ENCODE results near the gene LAP3.
"Not testable (repeated sequence)": the region's sequence is repeated elsewhere in the genome, so short reads cannot be mapped to it uniquely, and the experiment has no call there.

The LAP3 gene

DNA sequence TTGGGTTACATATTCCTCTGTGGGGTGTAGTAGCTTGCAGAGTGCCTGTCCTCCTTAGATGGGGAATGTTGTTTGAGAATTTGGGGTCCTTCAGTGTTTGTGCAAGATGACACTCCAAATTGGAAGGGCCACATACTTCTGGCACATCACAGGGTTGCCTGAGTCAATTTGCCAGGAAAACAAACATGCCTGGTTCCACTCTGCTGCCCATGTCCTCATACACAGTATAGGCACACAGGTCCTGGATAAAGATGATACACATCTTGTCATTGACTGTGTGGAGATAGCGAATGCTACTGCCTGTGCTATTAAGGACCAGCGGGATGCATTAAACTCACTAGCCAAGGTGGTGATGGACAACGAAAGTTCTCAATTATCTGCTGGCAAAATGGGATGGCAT lies 11.2 kb upstream of the LAP3 start:
- no peak for DNase-seq

- DNase-seq: no peak
These were observed 9.7 kb upstream of the LAP3 start for GRCh38 chr4:17567271-17567670.

GRCh38 chr4:17574206-17574605 lies 2.8 kb upstream of the LAP3 start:
- DNase-seq: no peak

DNA sequence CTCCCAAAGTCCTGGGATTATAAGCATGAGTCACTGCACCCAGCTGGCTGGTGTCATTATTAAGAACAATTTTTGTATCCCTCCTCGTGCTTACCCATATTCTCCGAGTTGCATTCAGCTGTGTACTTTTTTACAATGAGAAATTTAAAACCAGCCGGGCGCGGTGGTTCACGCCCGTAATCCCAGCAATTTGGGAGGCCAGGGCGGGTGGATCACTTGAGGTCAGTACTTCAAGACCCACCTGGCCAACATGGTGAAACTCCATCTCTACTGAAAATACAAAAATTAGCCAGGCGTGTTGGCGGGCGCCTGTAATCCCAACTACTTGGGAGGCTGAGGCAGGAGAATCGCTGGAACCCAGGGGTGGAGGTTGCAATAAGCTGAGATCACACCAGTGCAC lies 1.8 kb upstream of the LAP3 start:
- DNase-seq: not testable (repeated sequence)

DNA sequence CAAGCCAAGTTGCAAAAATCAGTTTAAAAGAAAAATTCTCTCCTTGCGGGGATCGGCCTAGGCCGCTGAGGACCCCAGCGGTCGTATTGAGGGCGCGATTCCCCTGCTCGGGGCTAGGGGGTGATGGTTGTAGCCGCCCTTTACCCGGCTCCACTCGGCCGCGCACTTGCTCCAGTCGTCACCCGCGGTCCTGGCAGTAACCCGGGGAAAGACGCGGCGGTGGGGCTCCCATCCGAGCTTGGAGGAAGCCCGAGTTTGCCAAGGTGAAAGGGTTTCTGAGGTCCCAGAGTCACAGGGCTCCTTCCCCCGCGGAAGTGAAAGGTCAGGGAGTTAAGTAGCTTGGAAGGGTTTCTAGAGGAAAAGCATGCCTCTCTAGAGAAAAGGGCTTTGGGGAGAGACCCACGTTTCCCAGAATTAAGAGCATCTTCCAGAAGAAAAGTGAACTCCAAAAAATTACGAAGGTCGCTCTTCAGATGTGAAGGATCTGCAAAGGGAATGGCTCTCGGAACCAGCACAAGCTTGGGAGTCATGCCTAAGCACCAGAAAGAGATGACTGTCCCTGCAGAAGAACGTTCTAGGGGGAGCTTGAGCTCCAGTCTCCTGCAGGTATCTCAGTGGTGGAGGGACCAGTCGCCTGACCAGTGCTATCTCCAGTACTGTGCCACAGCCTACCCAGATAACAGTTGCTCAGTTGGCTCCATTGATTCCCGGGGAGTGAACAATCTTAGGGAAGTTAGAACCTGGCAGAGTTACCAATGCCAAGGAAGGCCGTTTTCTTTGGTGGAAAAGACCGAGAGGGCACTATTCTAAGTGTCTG lies 875 bp downstream of the LAP3 start:
- DNase-seq: no peak

DNA sequence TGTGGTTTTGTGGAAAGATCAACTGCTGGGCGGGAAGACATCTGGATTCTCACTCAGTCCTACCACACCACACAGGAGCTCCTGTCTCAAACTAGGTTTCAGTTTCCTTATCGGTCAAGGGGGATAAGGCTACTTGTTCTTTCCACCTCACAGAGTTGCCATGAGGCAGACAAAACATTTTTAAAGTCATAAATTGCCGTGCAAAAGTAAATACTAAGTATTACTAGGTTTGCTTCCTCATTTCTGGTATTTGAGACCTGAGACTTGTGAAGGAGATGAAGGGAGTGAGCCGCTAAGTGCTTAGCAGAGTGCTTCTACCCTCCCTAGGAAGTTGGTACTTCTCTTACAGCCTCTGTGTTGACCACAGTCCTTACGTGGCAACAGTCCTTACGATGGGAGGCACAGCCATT lies 1.5 kb downstream of the LAP3 start:
- no peak for DNase-seq

GRCh38 chr4:17580969-17581368 lies 4.0 kb downstream of the LAP3 start:
- DNase-seq: no peak

- no peak for DNase-seq
These were observed 6.3 kb downstream of the LAP3 start for GRCh38 chr4:17583276-17583675.

GRCh38 chr4:17583941-17584340 lies 6.9 kb downstream of the LAP3 start:
- no peak for DNase-seq

GRCh38 chr4:17584521-17585213 lies 7.7 kb downstream of the LAP3 start:
- DNase-seq: no peak

DNA sequence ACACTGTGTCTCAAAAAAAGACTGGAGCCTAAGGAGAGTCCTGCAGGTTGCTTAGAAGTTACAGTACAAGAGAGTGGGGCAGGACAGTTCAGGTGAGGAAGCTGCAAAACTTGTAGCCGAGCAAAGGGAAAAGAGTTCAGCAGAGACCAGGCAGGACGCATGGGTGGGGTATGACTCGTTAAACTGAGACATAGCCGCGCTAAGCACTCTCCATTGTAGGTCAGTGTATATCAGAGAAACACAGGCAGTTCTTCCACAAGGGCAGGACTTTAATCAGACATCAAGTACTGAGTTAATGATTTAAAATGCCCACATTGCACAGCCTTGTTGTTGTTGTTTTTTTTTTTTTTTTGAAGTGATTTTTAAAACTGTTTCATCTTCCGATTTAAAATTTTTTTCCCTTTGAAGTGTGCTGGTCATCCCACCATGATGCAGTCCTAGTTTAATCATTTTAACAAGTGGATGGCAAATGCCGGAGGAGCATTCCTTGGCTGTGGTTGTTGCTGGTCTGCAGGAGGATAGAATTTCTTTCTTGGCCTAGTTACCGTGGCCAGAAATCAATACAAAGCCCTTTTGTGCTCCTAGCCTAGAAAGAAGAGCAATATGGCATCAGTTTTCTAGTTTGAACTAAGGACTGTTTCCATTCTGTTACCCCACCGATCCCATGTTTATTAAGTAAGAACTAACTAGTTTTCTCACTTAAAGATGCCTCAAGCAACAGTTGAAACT lies 10.3 kb downstream of the LAP3 start:
- no peak for DNase-seq

DNA sequence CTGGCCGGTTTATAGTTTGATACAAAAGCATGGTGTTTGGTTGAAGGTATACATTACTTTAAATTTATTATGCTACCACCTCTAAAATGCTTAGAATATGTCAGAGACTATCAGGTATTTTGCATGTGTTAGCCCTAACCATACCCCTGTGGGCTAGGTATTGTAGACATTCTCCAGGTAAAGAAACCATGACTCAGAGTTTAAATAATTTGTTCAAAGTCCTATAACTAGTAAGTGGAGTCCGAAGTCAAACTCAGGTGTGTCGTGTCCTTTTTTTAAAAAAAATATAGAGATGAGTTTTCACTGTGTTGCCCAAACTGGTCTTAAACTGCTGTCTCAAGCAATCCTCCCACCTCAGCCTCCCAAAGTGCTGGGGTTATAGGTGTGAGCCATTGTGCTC lies 12.4 kb downstream of the LAP3 start:
- no peak for DNase-seq

DNA sequence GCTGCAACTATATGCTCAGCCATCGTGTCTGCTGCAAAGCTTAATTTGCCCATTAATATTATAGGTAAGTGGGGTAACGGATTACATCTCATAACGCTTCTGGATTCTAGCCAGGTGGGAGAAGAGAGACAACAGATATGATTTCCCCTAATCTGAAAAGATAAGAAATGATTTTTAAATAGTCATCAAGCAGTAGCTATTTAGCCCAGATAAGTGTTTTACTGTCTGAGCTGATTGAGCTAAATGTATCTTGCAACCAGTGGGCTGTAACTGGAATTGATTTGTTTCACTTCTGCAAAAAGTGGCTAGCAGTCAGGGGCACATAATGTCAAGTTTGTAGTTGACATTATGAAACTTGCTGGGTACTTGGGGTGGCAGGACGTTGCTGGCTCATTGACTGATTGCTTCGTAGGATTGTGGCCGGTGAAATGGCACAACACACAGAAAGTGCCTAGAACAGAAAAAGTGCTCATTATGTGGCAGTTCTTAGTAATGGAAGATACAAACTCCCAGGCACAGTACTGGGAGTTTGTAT lies 18.5 kb downstream of the LAP3 start:
- DNase-seq: no peak

DNA sequence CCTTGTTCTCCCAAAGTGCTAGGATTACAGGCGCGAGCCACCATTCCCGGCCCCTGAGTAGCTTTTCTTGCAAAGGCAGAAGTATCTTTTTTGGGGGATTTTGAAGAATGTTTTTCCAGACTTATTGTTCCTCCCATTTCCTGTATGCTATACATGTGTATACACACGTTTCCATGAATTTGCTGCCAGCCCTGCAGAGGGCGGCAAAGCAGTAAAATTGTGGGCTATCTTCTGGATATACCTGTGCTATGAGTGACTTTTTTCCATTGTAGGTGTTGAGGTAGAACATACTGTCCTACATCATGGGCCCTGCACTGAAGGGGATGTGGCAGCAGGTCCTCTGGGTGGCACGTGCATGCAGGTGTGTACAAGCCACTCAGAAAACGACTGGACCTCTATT lies 20.5 kb downstream of the LAP3 start:
- no peak for DNase-seq

GRCh38 chr4:17599826-17600225 lies 22.8 kb downstream of the LAP3 start:
- no peak for DNase-seq

GRCh38 chr4:17605236-17605635 lies 28.2 kb downstream of the LAP3 start:
- no peak for DNase-seq

DNA sequence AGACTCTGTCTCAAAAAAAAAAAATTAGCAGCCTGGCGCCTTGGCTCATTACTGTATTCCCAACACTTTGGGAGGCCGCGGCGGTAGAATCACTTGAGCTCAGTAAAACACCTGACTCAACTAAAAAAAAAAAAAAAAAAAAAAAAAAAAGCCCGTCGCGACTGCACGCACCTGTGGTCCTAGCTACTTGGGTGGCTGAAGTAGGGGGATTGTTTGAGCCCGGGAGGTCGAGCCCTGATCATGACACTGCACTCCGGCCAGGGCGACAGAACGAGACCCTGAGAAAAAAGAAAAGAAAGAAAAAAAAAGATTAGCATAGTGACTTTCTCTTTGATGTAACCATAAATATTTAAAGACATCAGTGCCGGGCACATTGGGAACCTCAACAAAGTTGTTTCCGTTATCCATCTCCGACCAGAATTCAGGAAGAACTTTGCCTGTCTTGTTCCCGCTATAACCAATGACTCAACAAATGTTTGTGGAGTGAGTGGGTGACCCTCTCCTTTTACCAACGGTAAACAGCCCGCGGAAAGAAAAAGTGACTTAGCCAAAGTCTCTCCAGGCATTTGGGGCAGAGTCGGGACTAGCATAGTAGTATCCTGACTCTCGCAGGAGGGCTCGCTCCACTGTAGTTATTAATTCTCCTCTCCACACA lies 36.9 kb downstream of the LAP3 start:
- DNase-seq: no peak

- DNase-seq: peak; percentile 94
These were observed 37.7 kb downstream of the LAP3 start, which contains the start of gene MED28 for GRCh38 chr4:17614416-17615299. Gene MED28 (plus strand): TSS chr4:17614641. CDS start chr4:17614655, 14 bp downstream.

DNA sequence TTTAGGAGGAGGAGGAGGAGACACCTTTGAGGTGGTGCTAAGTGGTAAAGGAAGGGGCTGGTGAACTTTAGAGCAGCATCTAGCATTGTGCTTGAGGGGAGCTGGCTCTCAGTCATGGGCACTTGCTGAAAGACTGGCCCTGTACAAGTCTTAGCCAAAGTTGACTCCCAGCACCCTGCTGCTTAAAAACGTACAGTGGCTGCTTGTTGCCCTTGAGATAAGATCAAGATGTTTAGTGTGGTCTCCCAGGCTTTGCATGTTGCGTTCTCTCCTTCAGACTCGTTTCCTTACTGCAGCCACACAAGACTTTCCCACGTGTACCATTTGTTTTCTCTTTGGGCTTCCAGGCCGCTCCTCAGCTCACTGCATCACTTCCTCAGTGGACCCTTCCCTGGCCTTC lies 39.3 kb downstream of the LAP3 start:
- no peak for DNase-seq

DNA sequence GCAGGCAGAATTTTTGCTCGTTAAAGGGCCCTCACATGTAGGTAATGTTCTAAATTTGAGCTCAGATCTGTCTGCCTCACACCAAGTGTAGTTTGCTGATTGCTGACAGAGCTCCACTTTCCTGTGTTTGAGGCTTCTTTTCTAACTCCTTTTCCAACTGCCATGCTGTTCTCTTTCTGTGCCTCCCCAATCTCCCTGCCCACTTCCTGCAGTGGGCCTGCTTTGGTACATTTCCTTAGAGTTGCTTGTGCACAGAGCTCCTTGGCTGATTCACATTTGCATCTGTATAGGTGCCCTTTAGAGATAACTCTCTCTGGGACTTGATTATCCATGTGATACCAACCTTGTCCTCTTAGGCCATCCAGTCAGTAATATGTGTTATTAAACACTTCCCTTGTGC lies 41.9 kb downstream of the LAP3 start:
- no peak for DNase-seq

GRCh38 chr4:17619416-17620105 lies 42.6 kb downstream of the LAP3 start:
- no peak for DNase-seq

Measured in right forelimb (tissue), 1 donor.